GM23248 (cell line): ENCODE results near the gene IFIT1. TPM values are rescaled to one million over a fixed set of nuclear protein-coding genes. Genes with fewer than 3 reads are reported as not detected.

ENCODE experiments used
- DNase-seq: peaks from one replicate; pipeline ENCODE4 v3.0.0-alpha.2; 2015
- H2AFZ ChIP-seq: fragments of 200-600 bp; sonication (generic); 2 replicates; pipeline ENCODE4 v1.6.1; 2016; ENCODE audit warnings: antibody characterized with exemption
- H3F3A ChIP-seq: fragments of 200-600 bp; sonication (generic); 2 replicates; pipeline ENCODE4 v1.6.1; 2016; ENCODE audit warnings: mild to moderate bottlenecking, antibody characterized with exemption, mixed run types; ENCODE audit not compliant: insufficient read depth
- H3K27ac ChIP-seq: fragments of 200-600 bp; sonication (generic); 2 replicates; pipeline ENCODE4 v1.5.1; 2016; ENCODE audit warnings: mild to moderate bottlenecking
- H3K27me3 ChIP-seq: fragments of 200-600 bp; sonication (generic); replicated peaks from 2 replicates; pipeline ENCODE4 v1.6.1; 2016; ENCODE audit warnings: mild to moderate bottlenecking; ENCODE audit not compliant: insufficient read depth
- H3K36me3 ChIP-seq: fragments of 200-600 bp; sonication (generic); 2 replicates; pipeline ENCODE4 v1.6.1; 2016; ENCODE audit warnings: low read depth, mild to moderate bottlenecking
- H3K4me1 ChIP-seq: fragments of 200-600 bp; sonication (generic); 2 replicates; pipeline ENCODE4 v1.6.1; 2016; ENCODE audit warnings: mild to moderate bottlenecking; ENCODE audit not compliant: insufficient read depth
- H3K4me2 ChIP-seq: fragments of 200-600 bp; sonication (generic); one replicate; pipeline ENCODE4 v1.6.1; 2016; ENCODE audit warnings: mild to moderate bottlenecking; ENCODE audit not compliant: unreplicated experiment
- H3K4me3 ChIP-seq: fragments of 200-600 bp; sonication (generic); 2 replicates; pipeline ENCODE4 v1.5.1; 2016; ENCODE audit warnings: mild to moderate bottlenecking
- H3K79me2 ChIP-seq: fragments of 200-600 bp; sonication (generic); 2 replicates; pipeline ENCODE4 v1.6.1; 2016; ENCODE audit warnings: mild to moderate bottlenecking; ENCODE audit not compliant: insufficient read depth
- H3K9ac ChIP-seq: fragments of 200-600 bp; sonication (generic); 2 replicates; pipeline ENCODE4 v1.6.1; 2016; ENCODE audit warnings: mild to moderate bottlenecking
- H3K9me2 ChIP-seq: fragments of 200-600 bp; sonication (generic); 2 replicates; pipeline ENCODE4 v1.6.1; 2016; ENCODE audit warnings: mixed run types, mild to moderate bottlenecking, moderate library complexity; ENCODE audit not compliant: insufficient read depth
- H3K9me3 ChIP-seq: fragments of 200-600 bp; sonication (generic); one replicate; pipeline ENCODE4 v1.6.1; 2017; ENCODE audit warnings: low read depth
- H4K20me1 ChIP-seq: fragments of 200-600 bp; sonication (generic); 2 replicates; pipeline ENCODE4 v1.6.0; 2016; ENCODE audit not compliant: insufficient read depth
- EZH2 ChIP-seq: fragments of 200-600 bp; sonication (generic); IDR thresholded peaks from 2 replicates; pipeline ENCODE4 v1.6.1; 2018; ENCODE audit warnings: antibody characterized with exemption, mild to moderate bottlenecking; ENCODE audit not compliant: insufficient read depth, poor library complexity, severe bottlenecking
- EZH2phosphoT487 ChIP-seq: fragments of 200-600 bp; sonication (generic); IDR thresholded peaks from 2 replicates; pipeline ENCODE4 v1.6.1; 2018; ENCODE audit warnings: antibody characterized with exemption, moderate library complexity, mild to moderate bottlenecking, low read depth; ENCODE audit not compliant: insufficient read depth
- WGBS, 2 experiments: methylation state at CpG; one replicate each; pipeline ENCODE4 v1.1.6; 2015 to 2017; ENCODE audit warnings: low lambda C conversion rate in 2 of 2, low coverage in 1 of 2; ENCODE audit errors: missing lambda C conversion rate in 2 of 2; 5-methylcytosine and 5-hydroxymethylcytosine counted together
- in situ Hi-C: fragments of 300-500 bp; cut with MboI; formaldehyde crosslinking; loops from 2 replicates; pipeline ENCODE4 v1.15.0; 2020
- polyA plus RNA-seq: library from polyadenylated mRNA; unstranded; fragments of >200 nt; fragmentation: Nextera tagmentation; extraction: Ambion mirVana; gene quantifications from 2 replicates; pipeline ENCODE4 v1.2.1, GENCODE V29; 2016
- total RNA-seq: library from RNA; depleted of rRNA; stranded (reverse); fragments of >200 nt; shearing (Covaris generic); gene quantifications from 2 replicates; pipeline ENCODE4 v1.2.3, GENCODE V29; 2014; rRNA removed

Gene IFIT1
- total and polyA plus RNA-seq, 2 experiments from 2014 or later, result 15.7 to 18.6 TPM

GRCh38 chr10:89450901-89451300, 58.5 kb downstream of the IFIT1 start:
- 87 to 90% methylated on average over 2 of the region's 2 CpGs for WGBS, 2 experiments
- no peak for DNase-seq
- no peaks in the 10 kb centered on the region for H3F3A ChIP-seq
- no peaks in the 10 kb centered on the region for H3K36me3 ChIP-seq
- no peaks in the 10 kb centered on the region for H3K9me2 ChIP-seq
- TF ChIP-seq EZH2 (no peak), EZH2phosphoT487 (no peak)
- H3K4me1 ChIP-seq, result no peaks in the 10 kb centered on the region
- no peaks in the 10 kb centered on the region for H3K9me3 ChIP-seq
- H3K79me2 ChIP-seq, result no peaks in the 10 kb centered on the region
- no peak overlapping the region for H2AFZ ChIP-seq
- no peak overlapping the region for H3K4me3 ChIP-seq
- no peak overlapping the region for H3K4me2 ChIP-seq
- H4K20me1 ChIP-seq, result no peaks in the 10 kb centered on the region
- H3K27ac ChIP-seq, result no peak overlapping the region
- no peak overlapping the region for H3K9ac ChIP-seq
- in situ Hi-C loops, result no loop called here
- no peaks in the 10 kb centered on the region for H3K27me3 ChIP-seq

DNA sequence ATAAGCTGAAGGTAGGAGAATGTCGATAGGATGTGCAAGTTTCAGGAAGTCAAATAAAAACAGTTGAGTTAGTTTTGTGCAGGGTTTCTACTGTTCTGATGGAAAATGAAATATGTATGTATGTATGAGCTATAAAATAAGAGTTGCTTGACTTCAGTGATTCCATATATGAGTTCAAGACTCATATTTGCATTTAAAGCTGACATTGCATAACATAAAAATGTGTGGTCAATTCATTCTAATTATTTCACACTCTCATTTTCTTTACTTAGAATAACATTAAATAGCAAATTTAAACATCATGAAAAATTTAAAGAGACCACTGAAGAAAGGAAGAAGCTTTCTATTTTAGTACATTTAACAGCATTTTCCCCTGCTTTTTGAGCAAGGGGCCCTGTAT, 59.8 kb downstream of the IFIT1 start:
- Histone ChIP-seq H3K9me2 (no peaks in the 10 kb centered on the region), H3K9ac (no peak overlapping the region), H2AFZ (no peak overlapping the region), H3K27ac (no peak overlapping the region), H3K36me3 (no peaks in the 10 kb centered on the region), H3K79me2 (no peaks in the 10 kb centered on the region), H3K4me1 (peaks cover under 1% of the 10 kb centered on the region; the same call in 1 of the 2 replicates), H3K9me3 (no peaks in the 10 kb centered on the region), H3F3A (no peaks in the 10 kb centered on the region), H4K20me1 (no peaks in the 10 kb centered on the region), H3K4me2 (no peak overlapping the region), H3K4me3 (no peak overlapping the region), H3K27me3 (no peaks in the 10 kb centered on the region)
- no peak for TF ChIP-seq EZH2
- TF ChIP-seq EZH2phosphoT487, result no peak
- 86 to 95% methylated on average over 1 of the region's 1 CpG for WGBS, 2 experiments
- in situ Hi-C loops, result no loop called here
- DNase-seq, result no peak

DNA sequence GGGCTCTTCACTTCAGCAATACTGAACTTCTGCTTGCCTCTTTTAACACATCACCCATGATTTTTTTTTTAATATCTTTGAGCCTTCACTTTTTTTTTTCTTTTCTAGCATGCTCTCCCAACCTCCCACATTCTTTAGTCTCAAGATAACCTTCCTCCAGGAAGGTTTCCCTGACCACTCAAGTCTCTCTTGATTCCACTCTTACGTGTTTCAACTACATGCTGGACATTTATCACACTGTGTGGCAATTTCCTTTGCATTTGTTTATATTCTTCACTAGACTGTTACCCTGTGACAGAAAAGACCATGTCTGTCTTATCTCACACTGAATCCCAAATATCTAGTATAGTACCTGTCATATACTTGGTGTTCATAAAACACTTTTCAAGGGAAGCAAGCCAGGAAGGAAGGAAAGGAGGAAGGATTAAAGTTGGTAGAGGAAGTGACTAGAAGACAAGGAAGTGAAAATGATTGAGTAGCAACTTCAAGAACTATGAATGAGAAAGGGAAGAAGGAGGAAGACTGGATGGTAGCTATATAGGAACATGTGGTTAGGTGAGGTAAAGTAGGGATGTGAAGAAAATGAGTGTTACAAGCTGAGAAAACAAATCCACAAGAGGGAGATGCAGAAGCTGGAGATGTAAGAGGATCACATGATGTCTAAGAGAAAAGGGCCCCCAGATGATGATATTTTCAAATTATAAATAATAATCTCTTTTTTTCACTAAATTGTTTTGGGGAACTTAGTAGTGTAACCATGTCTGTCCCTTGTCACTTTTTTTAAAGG, 62.3 kb downstream of the IFIT1 start:
- 93 to 96% methylated on average over 1 of the region's 1 CpG for WGBS, 2 experiments
- H4K20me1 ChIP-seq, result no peaks in the 10 kb centered on the region
- H3K27me3 ChIP-seq, result no peaks in the 10 kb centered on the region
- H3K36me3 ChIP-seq, result no peaks in the 10 kb centered on the region
- in situ Hi-C loops, result no loop called here
- H3F3A ChIP-seq, result peaks cover 13% of the 10 kb centered on the region
- H3K79me2 ChIP-seq, result no peaks in the 10 kb centered on the region
- H3K4me1 ChIP-seq, result peaks cover 21% of the 10 kb centered on the region
- H3K9me3 ChIP-seq, result no peaks in the 10 kb centered on the region
- no peak overlapping the region for H3K27ac ChIP-seq
- no peak overlapping the region for H2AFZ ChIP-seq
- TF ChIP-seq EZH2phosphoT487, result no peak
- TF ChIP-seq EZH2, result no peak
- no peak overlapping the region for H3K9ac ChIP-seq
- H3K4me3 ChIP-seq, result no peak overlapping the region
- H3K4me2 ChIP-seq, result no peak overlapping the region
- H3K9me2 ChIP-seq, result no peaks in the 10 kb centered on the region
- no peak for DNase-seq

Other genes with a start within 250 kb of the IFIT1 start
- 25.2 and 34.9 TPM in 2 replicates for gene CH25H, start 185.3 kb upstream of the IFIT1 start, total RNA-seq
- 16.1 and 18.0 TPM in 2 replicates for gene CH25H, start 185.3 kb upstream of the IFIT1 start, polyA plus RNA-seq
- gene LIPA, start 140.8 kb upstream of the IFIT1 start, total RNA-seq, result 109 and 113 TPM in 2 replicates
- gene LIPA, start 140.8 kb upstream of the IFIT1 start, polyA plus RNA-seq, result 134 and 137 TPM in 2 replicates
- 3.5 and 7.0 TPM in 2 replicates for gene IFIT2, start 90.6 kb upstream of the IFIT1 start, total RNA-seq
- 8.5 and 9.5 TPM in 2 replicates for gene IFIT2, start 90.6 kb upstream of the IFIT1 start, polyA plus RNA-seq
- 10.9 and 19.0 TPM in 2 replicates for gene IFIT3, start 64.6 kb upstream of the IFIT1 start, total RNA-seq
- gene IFIT3, start 64.6 kb upstream of the IFIT1 start, polyA plus RNA-seq, result 10.4 and 10.6 TPM in 2 replicates
- not detected in 2 replicates for gene IFIT1B, start 14.6 kb upstream of the IFIT1 start, total RNA-seq
- not detected in 2 replicates for gene IFIT1B, start 14.6 kb upstream of the IFIT1 start, polyA plus RNA-seq
- 21.8 and 25.9 TPM in 2 replicates for gene IFIT5, start 21.9 kb downstream of the IFIT1 start, total RNA-seq
- gene IFIT5, start 21.9 kb downstream of the IFIT1 start, polyA plus RNA-seq, result 20.7 and 21.3 TPM in 2 replicates
- not detected in 2 replicates for gene SLC16A12, start 143.0 kb downstream of the IFIT1 start, total RNA-seq
- not detected in 2 replicates for gene SLC16A12, start 143.0 kb downstream of the IFIT1 start, polyA plus RNA-seq